GM19372 (cell line): ENCODE measurements around the gene PTGER2.

Experiments
- ATAC-seq: cut with Tn5 transposase; IDR thresholded peaks from one replicate; pipeline ENCODE4 v1.9.1; 2021; ENCODE audit warnings: mild to moderate bottlenecking, low read depth, moderate library complexity; ENCODE audit not compliant: unreplicated experiment

PTGER2 gene

DNA sequence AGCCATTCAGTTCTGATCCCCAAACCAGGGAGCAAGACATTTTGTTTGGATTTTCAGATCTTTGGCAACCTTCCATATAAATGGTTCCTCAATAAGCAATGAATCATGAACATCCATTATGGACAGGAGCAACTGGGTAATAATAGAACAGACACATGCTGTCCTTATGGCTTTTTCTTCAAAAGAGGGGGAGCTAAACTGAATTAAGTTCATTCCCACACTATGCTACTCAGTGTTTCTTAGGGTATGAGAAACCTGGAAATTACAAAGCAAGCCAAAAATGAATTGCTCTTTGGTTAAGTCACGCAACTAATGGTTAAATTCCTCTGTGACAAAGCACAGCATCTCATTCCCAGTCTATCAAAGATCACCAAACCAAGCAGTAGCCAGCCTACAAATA lies 51.0 kb downstream of the PTGER2 start:
- no peak for ATAC-seq

DNA sequence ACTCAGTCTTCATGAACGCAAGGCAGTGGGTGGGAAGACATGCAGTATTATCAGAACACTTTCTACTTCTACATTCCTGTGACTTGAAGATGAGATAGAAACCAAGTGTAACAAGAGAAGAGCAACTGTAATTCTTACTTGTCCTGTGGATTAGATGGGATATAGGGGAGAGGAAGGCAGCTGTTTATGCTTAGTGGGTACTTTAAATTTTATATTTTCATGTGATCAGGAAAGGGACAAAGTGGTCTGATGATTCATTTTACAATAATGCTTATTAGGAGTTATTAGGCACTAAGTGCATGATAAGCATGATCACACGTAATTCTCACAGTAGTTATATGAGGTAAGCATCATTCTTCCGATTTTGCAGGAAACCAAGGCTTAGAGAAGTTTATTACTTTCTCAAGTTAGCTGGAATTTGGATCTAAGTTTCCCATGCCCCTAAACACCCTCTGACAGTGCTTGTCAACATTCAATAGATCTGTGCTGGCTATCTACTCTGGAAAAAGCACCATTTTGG lies 52.7 kb downstream of the PTGER2 start:
- ATAC-seq, result no peak

DNA sequence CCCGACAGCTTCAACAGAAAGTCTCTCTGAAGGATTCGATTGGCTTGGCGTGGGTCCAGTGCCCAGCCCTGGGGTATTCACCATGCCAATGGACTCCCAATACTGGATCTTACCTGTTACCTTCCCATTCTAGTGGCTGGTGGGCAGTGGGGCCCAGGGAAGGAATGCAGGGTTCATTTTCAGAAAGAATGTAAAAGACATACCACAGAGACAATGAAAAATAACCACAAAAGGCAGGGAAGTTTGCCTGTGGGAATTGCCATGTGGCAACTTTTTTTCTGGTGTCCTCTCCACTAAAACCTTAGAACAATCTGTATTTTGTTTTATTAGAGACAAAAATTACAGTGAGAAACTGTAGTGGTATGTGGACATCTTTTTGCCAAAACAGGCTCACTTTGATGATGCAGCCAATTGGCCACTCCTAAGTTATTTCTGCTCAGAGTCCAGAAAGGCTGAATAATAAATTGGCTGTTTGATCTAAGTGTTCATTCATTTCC lies 55.2 kb downstream of the PTGER2 start:
- ATAC-seq, result no peak

DNA sequence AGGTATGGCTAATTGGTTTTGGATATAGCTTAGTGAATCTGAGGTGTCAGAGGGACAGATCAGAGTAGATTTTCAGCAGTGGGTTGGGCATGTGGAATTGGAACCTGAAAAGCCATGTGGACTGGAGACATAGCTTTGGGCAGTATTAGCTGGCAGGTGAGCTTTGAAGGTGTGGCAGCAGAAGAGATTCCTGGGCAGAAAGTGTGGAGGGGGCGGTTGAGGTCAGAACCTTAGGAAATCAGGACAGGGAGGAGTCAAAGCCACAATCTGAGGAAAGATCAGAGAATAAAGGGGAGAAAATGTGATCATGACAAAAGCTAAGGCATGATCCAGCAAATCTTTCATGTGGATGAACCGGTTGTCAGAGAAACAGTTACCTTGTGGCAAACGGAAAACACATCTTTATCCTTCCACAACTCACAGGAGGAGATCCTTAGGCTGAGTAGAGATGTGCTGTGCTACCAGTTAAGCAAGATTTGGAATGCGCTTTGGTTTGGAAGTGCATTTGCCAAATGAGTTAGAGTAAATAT lies 56.4 kb downstream of the PTGER2 start:
- ATAC-seq, result no peak

DNA sequence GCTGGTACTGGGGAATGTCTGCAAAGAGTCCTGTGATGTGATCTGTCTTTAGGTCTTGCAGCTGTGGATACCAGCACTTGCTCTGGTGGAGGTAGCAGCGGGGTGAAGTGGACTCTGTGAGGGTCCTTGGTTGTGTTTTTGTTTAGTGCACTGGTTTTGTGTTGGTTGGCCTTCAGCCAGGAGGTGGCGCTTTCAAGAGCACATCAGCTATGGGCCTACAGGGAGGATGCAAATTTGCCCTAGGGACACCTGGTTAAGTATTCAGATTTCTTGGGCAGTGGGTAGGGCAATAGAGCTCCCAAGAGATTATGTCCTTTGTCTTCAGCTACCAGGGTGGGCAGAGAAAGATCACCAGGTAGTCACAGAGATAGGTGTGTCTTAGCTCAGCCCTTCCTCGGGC lies 63.8 kb downstream of the PTGER2 start:
- no peak for ATAC-seq
